ENCODE measurements around the gene LUZP4.
"Not testable (repeated sequence)": the region's sequence is repeated elsewhere in the genome, so short reads cannot be mapped to it uniquely, and the experiment has no call there.

GRCh38 chrX:115329282-115329681, 39.8 kb downstream of the LUZP4 start:
- TF ChIP-seq CTCF, POLR2A (IDR thresholded peaks at IDR 0.05): not testable (repeated sequence)
